CD14-positive monocyte (primary cell): ENCODE measurements around the gene CLCN2. TPM values are rescaled to one million over a fixed set of nuclear protein-coding genes. Genes with fewer than 3 reads are reported as not detected.

Experiments used
- DNase-seq, 3 donors: peaks; one replicate each; pipeline ENCODE4 v3.0.0-alpha.2; 2011 to 2022
- H2AFZ ChIP-seq: 2 replicates; pipeline ENCODE4 v1.6.0; 2012; ENCODE audit warnings: mild to moderate bottlenecking, low read depth, low read length, inconsistent platforms; ENCODE audit not compliant: insufficient read depth, poor library complexity, severe bottlenecking
- H3K27ac ChIP-seq, 2 donors: 1 replicate in 1 of 2; 2 replicates in 1 of 2; pipeline ENCODE4 v1.5.1; 2012 to 2013; ENCODE audit warnings: low read length in 2 of 2, control low read depth in 1 of 2, inconsistent platforms in 1 of 2, low read depth in 1 of 2, mild to moderate bottlenecking in 1 of 2
- H3K27me3 ChIP-seq, 2 donors: one replicate each; pipeline versions ENCODE4 v1.6.0 to v1.6.1; 2011 to 2013; ENCODE audit warnings: low read length in 2 of 2; ENCODE audit not compliant: control insufficient read depth in 2 of 2, insufficient read depth in 2 of 2
- H3K36me3 ChIP-seq, 2 donors: replicated peaks in 1 of 2; 1 replicate in 1 of 2; 2 replicates in 1 of 2; pipeline versions ENCODE4 v1.5.1 to v1.6.1; 2012 to 2013; ENCODE audit warnings: low read length in 2 of 2, control low read depth in 1 of 2, inconsistent platforms in 1 of 2, mild to moderate bottlenecking in 1 of 2; ENCODE audit not compliant: insufficient read depth in 2 of 2, control insufficient read depth in 1 of 2
- H3K4me1 ChIP-seq, 2 donors: 1 replicate in 1 of 2; 2 replicates in 1 of 2; pipeline versions ENCODE4 v1.5.1 to v1.6.1; 2012 to 2013; ENCODE audit warnings: low read length in 2 of 2, control low read depth in 1 of 2, inconsistent platforms in 1 of 2, mild to moderate bottlenecking in 1 of 2, moderate library complexity in 1 of 2; ENCODE audit not compliant: insufficient read depth in 2 of 2, control insufficient read depth in 1 of 2
- H3K4me2 ChIP-seq: replicated peaks from 2 replicates; pipeline ENCODE3; 2012; ENCODE audit warnings: low read length, moderate library complexity, mild to moderate bottlenecking; ENCODE audit not compliant: poor library complexity, severe bottlenecking; ENCODE audit errors: extremely low read depth
- H3K4me3 ChIP-seq, 3 experiments: fragments of 200-600 bp in 1 of 3; sonication (generic) in 1 of 3; replicated peaks in 1 of 3; 1 replicate in 2 of 3; 2 replicates in 1 of 3; pipeline ENCODE4 v1.5.1; 2011 to 2013; ENCODE audit warnings: low read length in 3 of 3, mild to moderate bottlenecking in 3 of 3, control low read depth in 2 of 3, low read depth in 2 of 3, inconsistent platforms in 1 of 3, moderate library complexity in 1 of 3
- H3K79me2 ChIP-seq: 2 replicates; pipeline ENCODE4 v1.6.0; 2012; ENCODE audit warnings: mild to moderate bottlenecking, control low read depth, inconsistent platforms, low read length, moderate library complexity; ENCODE audit not compliant: insufficient read depth
- H3K9ac ChIP-seq: 2 replicates; pipeline ENCODE4 v1.6.0; 2017; ENCODE audit warnings: low read length, mild to moderate bottlenecking; ENCODE audit not compliant: insufficient read depth, poor library complexity, severe bottlenecking
- H3K9me3 ChIP-seq, 2 donors: replicated peaks in 1 of 2; 1 replicate in 1 of 2; 2 replicates in 1 of 2; pipeline versions ENCODE4 v1.5.1 to v1.6.1; 2012 to 2013; ENCODE audit warnings: low read length in 2 of 2, control low read depth in 1 of 2; ENCODE audit not compliant: control insufficient read depth in 1 of 2, insufficient read depth in 1 of 2
- H4K20me1 ChIP-seq: 2 replicates; pipeline ENCODE4 v1.6.0; 2012; ENCODE audit warnings: mild to moderate bottlenecking, low read length, control low read depth, moderate library complexity; ENCODE audit not compliant: insufficient read depth
- H3K27ac Mint-ChIP-seq, 7 donors: one replicate each; pipeline ENCODE4 v1.8.0; 2020; ENCODE audit warnings: mild to moderate bottlenecking in 7 of 7, mixed read lengths in 7 of 7, moderate library complexity in 6 of 7, inconsistent platforms in 2 of 7
- H3K27me3 Mint-ChIP-seq, 3 donors: one replicate each; pipeline ENCODE4 v1.8.0; 2021 to 2022; ENCODE audit warnings: low read depth in 3 of 3, mild to moderate bottlenecking in 3 of 3, mixed read lengths in 3 of 3, moderate library complexity in 3 of 3, inconsistent platforms in 1 of 3
- H3K36me3 Mint-ChIP-seq, 2 donors: one replicate each; pipeline ENCODE4 v1.8.0; 2020; ENCODE audit warnings: mixed read lengths in 2 of 2, inconsistent platforms in 1 of 2, mild to moderate bottlenecking in 1 of 2
- H3K4me1 Mint-ChIP-seq: one replicate; pipeline ENCODE4 v1.8.0; 2020; ENCODE audit warnings: mild to moderate bottlenecking, mixed read lengths
- H3K4me3 Mint-ChIP-seq, 2 donors: one replicate each; pipeline ENCODE4 v1.8.0; 2020; ENCODE audit warnings: mild to moderate bottlenecking in 2 of 2, mixed read lengths in 2 of 2, moderate library complexity in 1 of 2
- H3K9me3 Mint-ChIP-seq, 7 donors: one replicate each; pipeline ENCODE4 v1.8.0; 2020 to 2022; ENCODE audit warnings: mixed read lengths in 7 of 7, mild to moderate bottlenecking in 6 of 7, moderate library complexity in 6 of 7, inconsistent platforms in 2 of 7
- WGBS: methylation state at CpG from one replicate; pipeline ENCODE4 v1.1.5; 2013; ENCODE audit warnings: missing lambda C conversion rate; ENCODE audit not compliant: insufficient coverage; 5-methylcytosine and 5-hydroxymethylcytosine counted together
- intact Hi-C, 2 donors: fragments of 100-400 bp; cut with micrococcal nuclease; formaldehyde crosslinking; loops; one replicate each; pipeline versions ENCODE4 v1.15.0 to v1.15.1; 2023
- polyA plus RNA-seq, 3 donors: library from polyadenylated mRNA; depleted of rRNA in 1 of 3; unstranded in 2 of 3; stranded (reverse) in 1 of 3; fragments of 300-500 nt in 2 of 3; fragments of >200 nt in 1 of 3; fragmentation: Illumina TruSeq in 2 of 3; gene quantifications; 1 replicate in 2 of 3; 2 replicates in 1 of 3; pipeline ENCODE4 v1.2.3, GENCODE V29; 2012 to 2021
- TF ChIP-seq, protein P1 (sequence below): fragments of 200-600 bp; IDR thresholded peaks from one replicate; pipeline ENCODE4 v1.8.0; 2022; ENCODE audit warnings: antibody characterized with exemption, mild to moderate bottlenecking

CLCN2 gene
- polyA plus RNA-seq, 3 donors: 0.16 to 2.7 TPM; not detected in 1

DNA sequence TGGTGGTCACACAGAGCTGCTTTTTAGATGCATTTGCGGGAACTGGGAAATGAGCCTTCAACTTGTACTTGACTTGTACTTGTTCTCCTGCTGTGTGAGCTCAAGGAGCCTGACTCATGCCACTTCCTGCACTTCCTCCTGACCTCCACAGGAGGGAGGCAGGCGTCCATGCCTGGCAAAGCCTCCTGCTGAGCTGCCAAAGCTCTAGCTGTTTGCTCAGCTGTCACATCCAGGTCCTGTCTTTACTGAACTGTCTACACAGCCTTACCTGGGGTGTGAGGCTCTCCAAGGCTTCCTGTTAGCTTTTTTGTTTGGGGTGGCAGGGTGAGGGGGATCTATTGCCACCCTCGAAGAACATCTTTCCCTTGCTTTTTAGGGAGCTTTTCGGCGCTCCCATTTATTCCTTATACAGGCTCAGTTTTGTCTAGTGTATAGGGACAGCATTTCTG is 10.2 kb upstream of the CLCN2 start:
- Histone ChIP-seq H2AFZ (no peak overlapping the region), H3K4me2 (no peak overlapping the region), H3K4me3 (no peak overlapping the region), H4K20me1 (no peaks in the 10 kb centered on the region), H3K4me1 (peaks cover 0 to 6% of the 10 kb centered on the region in 2 donors), H3K36me3 (peaks cover 13 to 32% of the 10 kb centered on the region in 2 donors), H3K9ac (no peak overlapping the region), H3K9me3 (no peaks in the 10 kb centered on the region), H3K79me2 (no peaks in the 10 kb centered on the region), H3K27ac (no peak overlapping the region), H3K27me3 (peaks cover 0 to 16% of the 10 kb centered on the region in 2 donors)
- Mint-ChIP-seq H3K4me1 (peaks cover 8% of the 10 kb centered on the region), H3K4me3 (no peak overlapping the region), H3K27me3 (peaks cover 16 to 40% (median 29%) of the 10 kb centered on the region in 3 donors), H3K27ac (no peak overlapping the region), H3K9me3 (peaks cover 0 to 2% (median 0%) of the 10 kb centered on the region in 7 donors), H3K36me3 (peaks cover 27 to 30% of the 10 kb centered on the region in 2 donors)
- peak; percentile 71 to 80 (median 71) for DNase-seq
- intact Hi-C loops: loop anchor here (2.0 to 10.0 kb wide), 3 partner anchors 173 to 423 kb away; no protein-coding TSS in a partner anchor
- WGBS: 0% methylated on average over 1 of the region's 5 CpGs
- TF ChIP-seq, protein P1, sequence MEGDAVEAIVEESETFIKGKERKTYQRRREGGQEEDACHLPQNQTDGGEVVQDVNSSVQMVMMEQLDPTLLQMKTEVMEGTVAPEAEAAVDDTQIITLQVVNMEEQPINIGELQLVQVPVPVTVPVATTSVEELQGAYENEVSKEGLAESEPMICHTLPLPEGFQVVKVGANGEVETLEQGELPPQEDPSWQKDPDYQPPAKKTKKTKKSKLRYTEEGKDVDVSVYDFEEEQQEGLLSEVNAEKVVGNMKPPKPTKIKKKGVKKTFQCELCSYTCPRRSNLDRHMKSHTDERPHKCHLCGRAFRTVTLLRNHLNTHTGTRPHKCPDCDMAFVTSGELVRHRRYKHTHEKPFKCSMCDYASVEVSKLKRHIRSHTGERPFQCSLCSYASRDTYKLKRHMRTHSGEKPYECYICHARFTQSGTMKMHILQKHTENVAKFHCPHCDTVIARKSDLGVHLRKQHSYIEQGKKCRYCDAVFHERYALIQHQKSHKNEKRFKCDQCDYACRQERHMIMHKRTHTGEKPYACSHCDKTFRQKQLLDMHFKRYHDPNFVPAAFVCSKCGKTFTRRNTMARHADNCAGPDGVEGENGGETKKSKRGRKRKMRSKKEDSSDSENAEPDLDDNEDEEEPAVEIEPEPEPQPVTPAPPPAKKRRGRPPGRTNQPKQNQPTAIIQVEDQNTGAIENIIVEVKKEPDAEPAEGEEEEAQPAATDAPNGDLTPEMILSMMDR: peak; percentile 95

DNA sequence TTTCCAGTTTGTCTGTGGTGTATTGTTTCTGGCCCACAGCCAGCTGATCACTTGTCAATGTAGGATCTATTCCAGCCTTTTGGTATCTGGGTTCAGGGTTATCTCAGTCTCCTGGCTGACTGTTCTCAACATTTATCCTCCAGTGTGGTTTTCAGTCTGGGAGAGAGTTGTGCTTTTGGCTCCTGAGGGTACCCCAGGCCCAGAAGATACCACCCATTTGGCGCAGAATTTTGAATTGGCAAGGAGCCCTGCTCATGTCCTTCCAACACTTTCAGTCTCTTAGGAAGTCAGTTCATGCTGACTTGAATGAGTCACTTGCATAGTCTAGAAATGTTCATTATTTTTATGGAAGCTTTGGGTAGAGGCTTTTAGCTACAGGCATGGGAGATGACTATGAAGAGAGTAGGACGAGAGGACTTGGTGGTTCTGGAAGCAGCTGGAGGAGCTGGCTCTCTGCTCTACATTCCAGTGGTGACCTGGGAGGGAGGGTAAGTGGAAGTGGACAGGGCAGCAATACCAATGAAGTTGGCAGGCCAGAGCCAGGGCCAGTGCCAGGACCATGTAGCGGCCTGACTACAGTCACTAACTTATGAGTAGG is 7.3 kb upstream of the CLCN2 start:
- no peak overlapping the region for H2AFZ ChIP-seq
- TF ChIP-seq, protein P1: no peak
- WGBS: 90% methylated on average over 2 of the region's 3 CpGs
- H3K4me1 ChIP-seq: peaks cover 5 to 16% of the 10 kb centered on the region in 2 donors
- H4K20me1 ChIP-seq: no peaks in the 10 kb centered on the region
- H3K4me2 ChIP-seq: no peak overlapping the region
- H3K4me1 Mint-ChIP-seq: peaks cover 21% of the 10 kb centered on the region
- H3K27ac ChIP-seq: no peak overlapping the region
- no peaks in the 10 kb centered on the region for H3K9me3 Mint-ChIP-seq
- H3K27me3 Mint-ChIP-seq: peaks cover 6 to 13% (median 6%) of the 10 kb centered on the region in 3 donors
- no peaks in the 10 kb centered on the region for H3K9me3 ChIP-seq
- no peak overlapping the region for H3K4me3 Mint-ChIP-seq
- H3K79me2 ChIP-seq: peaks cover 14% of the 10 kb centered on the region
- peaks cover 41 to 44% of the 10 kb centered on the region in 2 donors for H3K36me3 Mint-ChIP-seq
- no peak overlapping the region for H3K4me3 ChIP-seq
- no peak overlapping the region for H3K9ac ChIP-seq
- no peak overlapping the region for H3K27ac Mint-ChIP-seq
- H3K27me3 ChIP-seq: no peaks in the 10 kb centered on the region
- H3K36me3 ChIP-seq: peaks cover 17 to 48% of the 10 kb centered on the region in 2 donors
- intact Hi-C loops: no loop called here
- no peak for DNase-seq
